Neural cell (in vitro differentiated cells): ENCODE results near the gene JUNB. TPM values are rescaled to one million over a fixed set of nuclear protein-coding genes. Genes with fewer than 3 reads are reported as not detected.

Experiments
- H2AFZ ChIP-seq: fragments of 200-600, 300-800 bp; sonication (generic), shearing (Covaris generic); 2 replicates; pipeline ENCODE4 v1.6.0; 2014; ENCODE audit warnings: low read depth, mild to moderate bottlenecking, antibody characterized with exemption, low read length, moderate library complexity
- H3F3A ChIP-seq: fragments of 200-600 bp; shearing (Covaris generic); 2 replicates; pipeline ENCODE4 v1.6.1; 2016; ENCODE audit warnings: mild to moderate bottlenecking, moderate library complexity, mixed read lengths, antibody characterized with exemption, low read length; ENCODE audit not compliant: insufficient read depth, poor library complexity, severe bottlenecking
- H3K27ac ChIP-seq: fragments of 200-600, 300-800 bp; sonication (generic), shearing (Covaris generic); 2 replicates; pipeline ENCODE4 v1.5.1; 2014; ENCODE audit warnings: mild to moderate bottlenecking, low read length, moderate library complexity
- H3K27me3 ChIP-seq: fragments of 300-800, 200-600 bp; sonication (generic), shearing (Covaris generic); 2 replicates; pipeline ENCODE4 v1.6.0; 2014; ENCODE audit warnings: mild to moderate bottlenecking, low read depth, low read length, moderate library complexity; ENCODE audit not compliant: insufficient read depth
- H3K36me3 ChIP-seq: fragments of 300-800, 200-600 bp; sonication (generic), shearing (Covaris generic); 2 replicates; pipeline ENCODE4 v1.5.1; 2014; ENCODE audit warnings: mild to moderate bottlenecking, antibody characterized with exemption, low read length, moderate library complexity; ENCODE audit not compliant: insufficient read depth
- H3K4me2 ChIP-seq: fragments of 300-800, 200-600 bp; sonication (generic), shearing (Covaris generic); 2 replicates; pipeline ENCODE4 v1.6.0; 2014; ENCODE audit warnings: mild to moderate bottlenecking, low read length
- H3K4me3 ChIP-seq: fragments of 300-800, 200-600 bp; sonication (generic), shearing (Covaris generic); 2 replicates; pipeline ENCODE4 v1.5.1; 2014; ENCODE audit warnings: mild to moderate bottlenecking, low read length, moderate library complexity
- H3K79me2 ChIP-seq: fragments of 200-600 bp; shearing (Covaris generic); replicated peaks from 2 replicates; pipeline ENCODE4 v1.6.0; 2014; ENCODE audit warnings: mild to moderate bottlenecking, low read length, moderate library complexity; ENCODE audit not compliant: insufficient read depth
- H3K9ac ChIP-seq: fragments of 300-800, 200-600 bp; sonication (generic), shearing (Covaris generic); 2 replicates; pipeline ENCODE4 v1.6.1; 2016; ENCODE audit warnings: mild to moderate bottlenecking, low read length, mixed read lengths
- H3K9me2 ChIP-seq: fragments of 200-600 bp; shearing (Covaris generic); 2 replicates; pipeline ENCODE4 v1.6.1; 2016; ENCODE audit warnings: mild to moderate bottlenecking, low read length, mixed read lengths; ENCODE audit not compliant: insufficient read depth
- H3K9me3 ChIP-seq: fragments of 200-600, 300-800 bp; sonication (generic), shearing (Covaris generic); 2 replicates; pipeline ENCODE4 v1.6.1; 2016; ENCODE audit warnings: mild to moderate bottlenecking, mixed run types, low read length, moderate library complexity, mixed read lengths
- H4K20me1 ChIP-seq: fragments of 200-600 bp; shearing (Covaris generic); 2 replicates; pipeline ENCODE4 v1.6.1; 2016; ENCODE audit warnings: mild to moderate bottlenecking, mixed run types; ENCODE audit not compliant: insufficient read depth
- CTCF ChIP-seq: fragments of 450-650 bp; IDR thresholded peaks from 2 replicates; pipeline ENCODE4 v1.5.1; 2014; ENCODE audit warnings: antibody characterized with exemption, mild to moderate bottlenecking, moderate library complexity; ENCODE audit not compliant: poor library complexity, severe bottlenecking
- EP300 ChIP-seq: fragments of 450-650 bp; conservative IDR thresholded peaks from 2 replicates; pipeline ENCODE4 v1.6.1; 2014; ENCODE audit warnings: antibody characterized with exemption, mild to moderate bottlenecking, moderate library complexity; ENCODE audit not compliant: poor library complexity, severe bottlenecking
- MXI1 ChIP-seq: fragments of 450-650 bp; conservative IDR thresholded peaks from 2 replicates; pipeline ENCODE4 v1.6.1; 2014; ENCODE audit warnings: antibody characterized with exemption, mild to moderate bottlenecking; ENCODE audit not compliant: poor library complexity, severe bottlenecking
- POLR2AphosphoS5 ChIP-seq: IDR thresholded peaks from 2 replicates; pipeline ENCODE4 v1.6.1; 2012
- RAD21 ChIP-seq: fragments of 450-650 bp; conservative IDR thresholded peaks from 2 replicates; pipeline ENCODE4 v1.6.1; 2014; ENCODE audit warnings: antibody characterized with exemption, mild to moderate bottlenecking, moderate library complexity
- REST ChIP-seq: IDR thresholded peaks from 2 replicates; pipeline ENCODE4 v1.6.1; 2012; ENCODE audit warnings: borderline replicate concordance
- SMC3 ChIP-seq: fragments of 450-650 bp; conservative IDR thresholded peaks from 2 replicates; pipeline ENCODE4 v1.6.1; 2014; ENCODE audit warnings: antibody characterized with exemption, mild to moderate bottlenecking, moderate library complexity; ENCODE audit not compliant: poor library complexity
- TAF1 ChIP-seq: IDR thresholded peaks from 2 replicates; pipeline ENCODE4 v1.6.1; 2012; ENCODE audit warnings: low read depth
- polyA plus RNA-seq: library from polyadenylated mRNA; depleted of rRNA; stranded (reverse); fragments of >200 nt; gene quantifications from 2 replicates; pipeline ENCODE4 v1.2.3, GENCODE V29; 2014

JUNB gene
- polyA plus RNA-seq, 1 donor from 2014 or later = 18.7 TPM

GRCh38 chr19:12773571-12773970, 17.7 kb upstream of the JUNB start:
- Histone ChIP-seq H3K27ac (no peak overlapping the region), H3K36me3 (no peaks in the 10 kb centered on the region), H3K79me2 (no peaks in the 10 kb centered on the region), H3K4me2 (no peak overlapping the region), H3K27me3 (no peaks in the 10 kb centered on the region), H3K9me3 (no peaks in the 10 kb centered on the region), H2AFZ (no peak overlapping the region), H3K9ac (no peak overlapping the region), H3K4me3 (no peak overlapping the region), H4K20me1 (no peaks in the 10 kb centered on the region), H3F3A (no peaks in the 10 kb centered on the region), H3K9me2 (no peaks in the 10 kb centered on the region)
- TF ChIP-seq CTCF = peak; percentile 49
- TF ChIP-seq TAF1 = no peak

GRCh38 chr19:12774588-12775555, 16.4 kb upstream of the JUNB start, which contains the start of gene HOOK2:
Gene HOOK2 (minus strand): TSS chr19:12775552. CDS start chr19:12775449, 103 bp downstream.
- Histone ChIP-seq H3K9me3 (no peaks in the 10 kb centered on the region), H3K4me2 (peak within 1 kb of the TSS; percentile 81), H3K36me3 (no peaks in the 10 kb centered on the region), H4K20me1 (no peaks in the 10 kb centered on the region), H3K4me3 (peak within 1 kb of the TSS; percentile 76), H3K27me3 (no peaks in the 10 kb centered on the region), H3K9ac (peak within 1 kb of the TSS; percentile 86), H3K79me2 (no peaks in the 10 kb centered on the region), H3F3A (no peaks in the 10 kb centered on the region), H3K27ac (no peak within 1 kb of the TSS), H3K9me2 (no peaks in the 10 kb centered on the region), H2AFZ (peak within 1 kb of the TSS; percentile 62)
- TF ChIP-seq RAD21 (no peak), SMC3 (no peak), POLR2AphosphoS5 (peak; percentile 70), MXI1 (peak; percentile 75), EP300 (no peak)

- no peak for TF ChIP-seq EP300
- TF ChIP-seq CTCF = peak; percentile 95
- peak; percentile 83 for TF ChIP-seq RAD21
- TF ChIP-seq REST = no peak
- TF ChIP-seq SMC3 = peak; percentile 93
- TF ChIP-seq MXI1 = peak; percentile 12
- Histone ChIP-seq H3K36me3 (no peaks in the 10 kb centered on the region), H3K79me2 (no peaks in the 10 kb centered on the region), H3K27ac (peak overlapping the region; percentile 22), H4K20me1 (no peaks in the 10 kb centered on the region), H3K27me3 (no peaks in the 10 kb centered on the region), H2AFZ (no peak overlapping the region), H3K9me2 (no peaks in the 10 kb centered on the region), H3K4me2 (peak overlapping the region; percentile 33), H3K9ac (peak overlapping the region; percentile 60), H3F3A (no peaks in the 10 kb centered on the region), H3K4me3 (peak overlapping the region; percentile 61), H3K9me3 (no peaks in the 10 kb centered on the region)
These were observed 13.9 kb upstream of the JUNB start for GRCh38 chr19:12777217-12778016.
